Suppressor macrophage treated with lipopolysaccharide for 1 hour (primary cell): Measurements from ENCODE around the gene CTDSP2.
"Not testable (repeated sequence)": the region's sequence is repeated elsewhere in the genome, so short reads cannot be mapped to it uniquely, and the experiment has no call there.

Experiments used
- DNase-seq, 3 donors: peaks; one replicate each; pipeline ENCODE4 v3.0.0-alpha.2; 2020 to 2022

CTDSP2 gene

GRCh38 chr12:57777911-57778310 is 68.6 kb downstream of the CTDSP2 start:
- DNase-seq, result no peak

GRCh38 chr12:57777367-57777766 is 69.2 kb downstream of the CTDSP2 start:
- no peak for DNase-seq

- DNase-seq, result no peak
Measured at GRCh38 chr12:57776247-57776587, 70.3 kb downstream of the CTDSP2 start.

- peak; percentile 63 to 69 (median 67) for DNase-seq
Measured at GRCh38 chr12:57775563-57776246, 70.8 kb downstream of the CTDSP2 start.

- DNase-seq, result no peak
Measured at GRCh38 chr12:57775044-57775443, 71.5 kb downstream of the CTDSP2 start.

GRCh38 chr12:57774634-57775033 is 71.9 kb downstream of the CTDSP2 start:
- not testable (repeated sequence) for DNase-seq

GRCh38 chr12:57772429-57773322 is 73.9 kb downstream of the CTDSP2 start, which contains the start of gene EEF1AKMT3:
EEF1AKMT3 (plus strand) TSS chr12:57772614; CDS start chr12:57772725, 111 bp downstream.
- DNase-seq, result peak; percentile 60 to 80 (median 64)

- DNase-seq, result peak; percentile 96 to 98 (median 97)
Measured at GRCh38 chr12:57771873-57772428, 74.6 kb downstream of the CTDSP2 start, which contains the start of gene METTL1. METTL1 (minus strand) TSS chr12:57772105; CDS start chr12:57772083, 22 bp downstream.

GRCh38 chr12:57771236-57771872 is 75.2 kb downstream of the CTDSP2 start:
- DNase-seq, result peak; percentile 96 to 98 (median 96)

- DNase-seq, result peak; percentile 42 to 65 (median 54)
Measured at GRCh38 chr12:57770734-57771133, 75.8 kb downstream of the CTDSP2 start.
